Aorta (tissue), 4 donors: Measurements from ENCODE around the gene KANSL1L. TPM values are rescaled to one million over a fixed set of nuclear protein-coding genes. Genes with fewer than 3 reads are reported as not detected.

Experiments used
- polyA plus RNA-seq, 2 donors: library from polyadenylated mRNA; stranded (reverse); fragments of 200-250 nt; gene quantifications; one replicate each; pipeline ENCODE4 v1.2.3, GENCODE V29; 2013
- total RNA-seq, 2 donors: library from RNA; stranded (reverse); fragmentation: NEBNext Ultra II Directional; extraction: Animal tissue kit (Norgen Biotek cat#: 25700); gene quantifications; one replicate each; pipeline ENCODE4 v1.2.1, GENCODE V29; 2021
- donor health status: healthy with polysubstance abuse.
- donor health status: Bipolar disorder and iron deficiency.
- donor health status: DM: no; HTN: no; CAD: no.
- donor health status: DM: yes; HTN: yes; CAD: no.

The KANSL1L gene
- total and polyA plus RNA-seq, 4 donors = 8.1 to 44.1 (median 29.4) TPM

Other genes with a start within 250 kb of the KANSL1L start
- gene RPE, start 168.8 kb downstream of the KANSL1L start, total RNA-seq = 10 to 100 TPM; 37.3 to 50.6 TPM
- gene RPE, start 168.8 kb downstream of the KANSL1L start, polyA plus RNA-seq = 10 to 100 TPM; 19.9 to 25.6 TPM
- 10 to 100 TPM; 32.8 to 50.3 TPM for gene ACADL, start 54.0 kb upstream of the KANSL1L start, total RNA-seq
- 10 to 100 TPM; 12.1 to 26.5 TPM for gene ACADL, start 54.0 kb upstream of the KANSL1L start, polyA plus RNA-seq
- gene MYL1, start 143.8 kb upstream of the KANSL1L start, total RNA-seq = not detected
- gene MYL1, start 143.8 kb upstream of the KANSL1L start, polyA plus RNA-seq = under 1 TPM in 1 of 2 donors, not detected in 1; 0.56 TPM